K562 treated with DMSO at 1 percent for 4 hours (cell line): Measurements from ENCODE around the gene CPLANE1. TPM values are rescaled to one million over a fixed set of nuclear protein-coding genes. Genes with fewer than 3 reads are reported as not detected.

Experiments
- total RNA-seq: library from RNA; unstranded; fragments of 300-600 nt; gene quantifications from 2 replicates; pipeline ENCODE4 v1.2.3, GENCODE V29; 2022; ENCODE audit not compliant: insufficient read depth

Gene CPLANE1
- total RNA-seq, result not detected in 2 replicates

DNA sequence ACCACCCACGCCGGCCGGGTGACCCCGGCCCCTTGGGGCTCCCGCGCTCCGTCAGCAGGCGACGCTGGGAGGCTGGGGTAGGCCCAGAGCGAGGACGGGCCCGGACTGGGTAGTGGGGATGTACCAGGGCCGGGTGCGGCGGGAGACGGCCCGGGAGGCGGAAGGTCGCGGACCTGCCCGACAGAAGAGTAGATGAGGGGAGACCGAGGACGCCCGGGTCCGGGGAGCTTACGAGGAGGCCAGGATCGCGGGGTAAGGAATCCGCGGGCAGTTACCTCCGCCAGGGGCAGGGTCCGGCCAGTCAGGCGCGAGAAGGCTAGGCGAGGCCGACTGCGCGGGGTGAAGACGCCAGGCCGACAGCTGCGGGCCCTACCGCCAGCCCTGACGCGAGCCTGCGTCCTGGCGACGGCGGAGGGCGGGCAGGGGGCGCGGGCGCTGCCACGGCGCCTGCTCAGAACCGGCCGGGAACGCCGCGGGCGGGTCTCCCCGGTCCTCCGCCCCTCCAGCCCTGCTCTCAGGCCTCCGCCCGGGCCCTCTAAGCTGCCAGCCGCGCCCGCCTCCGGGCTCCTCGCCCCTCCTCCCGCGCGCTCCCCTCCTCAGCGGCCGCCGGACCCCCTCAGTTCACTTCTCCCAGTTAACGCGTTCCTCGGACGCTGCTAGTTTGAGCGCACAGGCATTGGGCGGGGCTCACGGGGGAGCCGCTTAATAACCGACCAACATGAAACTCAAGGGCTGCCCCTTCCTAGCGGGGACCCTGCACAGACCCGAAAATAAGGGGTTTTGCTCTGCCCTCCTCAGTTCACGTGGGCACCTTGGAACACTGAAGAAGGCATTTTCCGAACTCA is at the start of gene CPLANE1:
Gene CPLANE1, minus strand, starts transcription at position 407 of the 845 bp plus-strand sequence. CDS start 1,678 bp downstream, outside the sequence.

Other genes starting within 250 kb of the CPLANE1 start
- 19.5 and 20.0 TPM in 2 replicates for gene NUP155, start 121.7 kb upstream of the CPLANE1 start, total RNA-seq
- 17.3 and 18.0 TPM in 2 replicates for gene WDR70, start 129.9 kb upstream of the CPLANE1 start, total RNA-seq